CD8-positive, alpha-beta memory T cell (primary cell): ENCODE results near the gene MRPL23. TPM values are rescaled to one million over a fixed set of nuclear protein-coding genes. Genes with fewer than 3 reads are reported as not detected.
A peak's percentile ranks its signal among the peaks of the same experiment; 100 is the strongest.

Experiments used
- CTCF ChIA-PET: fragments of 350-600 bp; sonication (Branson Sonifier 250); formaldehyde crosslinking; loops from one replicate; lab custom pipeline; 2021; ENCODE audit warnings: antibody characterized with exemption; lab: Charles Lee
- POLR2A ChIA-PET: fragments of 350-600 bp; sonication (Branson Sonifier 250); formaldehyde crosslinking; loops from one replicate; lab custom pipeline; 2021; ENCODE audit warnings: antibody characterized with exemption; lab: Charles Lee
- DNase-seq, 5 donors: peaks; one replicate each; pipeline versions ENCODE4 v3.0.0 to v3.0.0-alpha.2; 2020 to 2022; ENCODE audit warnings: mixed read lengths in 1 of 5
- H3K27ac ChIP-seq: one replicate; pipeline ENCODE4 v1.7.0; 2013; ENCODE audit warnings: low read depth, mild to moderate bottlenecking, low read length, moderate library complexity
- H3K27me3 ChIP-seq: 2 replicates; pipeline ENCODE4 v1.7.0; 2013; ENCODE audit warnings: low read length, mild to moderate bottlenecking; ENCODE audit not compliant: insufficient read depth, poor library complexity, severe bottlenecking
- H3K36me3 ChIP-seq: 2 replicates; pipeline ENCODE4 v1.7.0; 2013; ENCODE audit warnings: mild to moderate bottlenecking, low read length, moderate library complexity; ENCODE audit not compliant: insufficient read depth
- H3K4me1 ChIP-seq: 2 replicates; pipeline ENCODE4 v1.7.0; 2013; ENCODE audit warnings: mild to moderate bottlenecking, low read length, moderate library complexity; ENCODE audit not compliant: insufficient read depth
- H3K4me3 ChIP-seq: 2 replicates; pipeline ENCODE4 v1.7.0; 2013; ENCODE audit warnings: mild to moderate bottlenecking, low read length
- H3K9me3 ChIP-seq: 2 replicates; pipeline ENCODE4 v1.7.0; 2013; ENCODE audit warnings: mild to moderate bottlenecking, low read length
- H3K27ac Mint-ChIP-seq, 8 donors: one replicate each; pipeline ENCODE4 v1.8.0; 2020 to 2021; ENCODE audit warnings: mixed read lengths in 8 of 8, mild to moderate bottlenecking in 6 of 8, inconsistent platforms in 3 of 8, moderate library complexity in 3 of 8
- H3K27me3 Mint-ChIP-seq, 2 donors: one replicate each; pipeline ENCODE4 v1.8.0; 2020 to 2021; ENCODE audit warnings: mixed read lengths in 2 of 2, mild to moderate bottlenecking in 1 of 2, moderate library complexity in 1 of 2
- H3K36me3 Mint-ChIP-seq, 3 donors: one replicate each; pipeline ENCODE4 v1.8.0; 2020 to 2021; ENCODE audit warnings: mixed read lengths in 3 of 3, inconsistent platforms in 1 of 3, mild to moderate bottlenecking in 1 of 3
- H3K4me1 Mint-ChIP-seq, 3 donors: one replicate each; pipeline ENCODE4 v1.8.0; 2020 to 2021; ENCODE audit warnings: mixed read lengths in 3 of 3, inconsistent platforms in 1 of 3, mild to moderate bottlenecking in 1 of 3
- H3K4me3 Mint-ChIP-seq, 7 donors: one replicate each; pipeline ENCODE4 v1.8.0; 2020 to 2021; ENCODE audit warnings: mixed read lengths in 7 of 7, mild to moderate bottlenecking in 6 of 7, moderate library complexity in 4 of 7, inconsistent platforms in 2 of 7
- H3K9me3 Mint-ChIP-seq, 5 donors: one replicate each; pipeline ENCODE4 v1.8.0; 2020 to 2022; ENCODE audit warnings: mixed read lengths in 5 of 5, mild to moderate bottlenecking in 3 of 5, moderate library complexity in 2 of 5, inconsistent platforms in 1 of 5
- polyA plus RNA-seq: library from polyadenylated mRNA; unstranded; fragments of 300-500 nt; fragmentation: Illumina TruSeq; gene quantifications from one replicate; pipeline ENCODE4 v1.2.3, GENCODE V29; 2021
- total RNA-seq, 2 experiments: library from RNA; stranded (reverse); gene quantifications; one replicate each; pipeline ENCODE4 v1.2.3, GENCODE V29; 2021

Gene MRPL23
- total and polyA plus RNA-seq, 3 experiments from 2014 or later, result 9.3 to 129 (median 127) TPM

DNA sequence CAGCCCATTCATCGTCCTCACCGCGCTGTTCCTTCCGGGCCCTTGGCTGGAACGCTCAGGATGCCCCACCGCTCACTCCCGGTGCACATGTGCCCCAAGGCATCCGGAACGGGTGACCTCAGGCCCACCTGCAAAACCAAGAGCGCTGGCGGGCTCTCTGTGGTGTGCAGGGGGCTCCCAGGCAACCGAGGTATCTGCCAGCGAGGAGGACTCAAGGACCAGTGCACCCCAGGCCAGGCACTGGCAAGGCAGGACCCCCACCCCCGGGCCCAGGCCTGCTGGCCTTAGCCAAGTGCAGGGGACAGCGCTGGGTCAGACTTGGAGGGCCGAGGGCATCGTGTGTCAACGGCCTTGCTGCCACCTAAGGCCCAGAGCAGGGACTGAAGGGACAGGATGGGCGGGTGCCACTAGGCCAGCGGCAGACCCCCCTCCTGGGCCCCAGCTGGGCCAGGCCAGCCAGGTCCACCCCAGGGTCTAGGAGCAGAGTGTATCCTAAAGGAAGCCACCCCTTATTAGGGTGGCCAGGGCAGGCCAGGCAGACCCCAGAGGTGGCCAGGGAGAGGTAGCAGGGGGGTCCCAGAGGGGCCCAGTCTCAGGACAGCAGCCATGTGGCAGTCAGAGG is 19.2 kb upstream of the MRPL23 start:
- Histone ChIP-seq H3K4me3 (no peak overlapping the region), H3K27me3 (no peaks in the 10 kb centered on the region), H3K27ac (no peak overlapping the region), H3K9me3 (no peaks in the 10 kb centered on the region), H3K4me1 (no peaks in the 10 kb centered on the region), H3K36me3 (no peaks in the 10 kb centered on the region)
- no peak overlapping the region for H3K4me3 Mint-ChIP-seq
- no peak for DNase-seq
- ChIA-PET CTCF (no interaction called here), POLR2A (interaction anchor here (1.1 kb wide), 1 partner anchor 37 kb away, joined by 3 read pairs; the partner anchor contains the start of gene PRR33)
- H3K27ac Mint-ChIP-seq, result no peak overlapping the region
- H3K27me3 Mint-ChIP-seq, result peaks cover 8 to 11% of the 10 kb centered on the region in 2 donors
- peaks cover 5 to 9% (median 8%) of the 10 kb centered on the region in 3 donors for H3K4me1 Mint-ChIP-seq
- H3K9me3 Mint-ChIP-seq, result no peaks in the 10 kb centered on the region
- H3K36me3 Mint-ChIP-seq, result no peaks in the 10 kb centered on the region

DNA sequence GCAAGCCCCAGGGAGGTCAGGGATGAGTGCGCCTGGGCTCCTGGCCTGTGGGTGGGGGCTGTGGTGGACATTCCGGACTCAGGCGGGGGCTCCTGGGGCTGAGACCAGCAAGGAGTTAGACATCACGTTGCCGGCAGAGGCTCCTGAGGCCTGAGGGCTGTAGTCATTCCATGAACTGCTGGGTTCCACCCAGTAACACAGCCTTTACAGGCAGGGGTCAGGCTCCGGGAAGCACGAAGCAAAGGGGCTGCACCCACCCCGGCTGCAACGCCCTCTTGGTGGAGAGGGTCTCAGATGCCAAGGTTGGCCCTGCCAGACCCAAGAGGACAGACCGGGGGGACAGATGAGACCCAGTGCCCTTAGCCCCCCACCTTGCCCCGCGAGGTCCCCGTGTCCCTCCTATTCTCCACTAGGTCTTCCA is 18.7 kb upstream of the MRPL23 start:
- Mint-ChIP-seq H3K4me3 (peak overlapping the region in 1 of 7 donors; percentile 40), H3K36me3 (no peaks in the 10 kb centered on the region), H3K27ac (no peak overlapping the region), H3K27me3 (peaks cover 11 to 12% of the 10 kb centered on the region in 2 donors), H3K9me3 (peaks cover 0 to under 1% (median 0%) of the 10 kb centered on the region in 5 donors), H3K4me1 (peaks cover 5 to 8% (median 8%) of the 10 kb centered on the region in 3 donors)
- Histone ChIP-seq H3K27me3 (no peaks in the 10 kb centered on the region), H3K4me1 (no peaks in the 10 kb centered on the region), H3K27ac (no peak overlapping the region), H3K4me3 (no peak overlapping the region), H3K9me3 (no peaks in the 10 kb centered on the region), H3K36me3 (no peaks in the 10 kb centered on the region)
- DNase-seq, result peak in 1 of 5 donors; percentile 42
- POLR2A ChIA-PET, result no interaction called here
- CTCF ChIA-PET, result no interaction called here

DNA sequence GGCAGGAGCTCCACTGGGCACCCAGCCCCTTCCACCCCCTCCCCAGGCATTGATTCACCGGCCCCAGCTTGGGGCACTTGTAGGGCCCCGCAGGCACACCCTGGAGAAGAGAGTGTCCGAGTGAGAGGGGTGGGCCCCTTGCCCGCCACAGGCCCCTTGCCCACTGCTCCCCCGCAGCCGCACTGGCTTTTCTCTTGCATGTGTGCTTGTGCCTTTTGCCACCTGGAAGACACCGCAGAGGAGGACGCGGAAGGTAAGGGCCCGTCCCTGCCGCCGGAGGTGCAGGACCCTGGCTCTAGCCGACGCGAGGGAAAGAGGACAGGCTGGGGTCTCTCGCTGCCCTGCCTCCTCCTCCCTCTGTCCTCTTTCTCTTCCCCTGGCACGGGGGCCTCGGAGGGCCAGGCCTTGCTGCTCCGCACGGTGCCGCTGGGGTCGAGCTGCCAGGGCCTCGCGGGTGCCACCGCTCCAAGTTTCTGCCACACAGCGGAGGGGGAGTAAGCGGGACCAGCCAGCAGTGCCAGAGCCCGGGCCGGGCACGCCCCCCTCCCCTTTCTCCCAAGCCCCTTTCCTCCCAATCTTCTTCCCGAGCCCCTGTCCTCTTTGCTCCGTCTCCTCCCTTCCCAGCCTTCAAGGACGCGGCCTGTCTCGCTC is 18.1 kb upstream of the MRPL23 start:
- no peaks in the 10 kb centered on the region for H3K27me3 ChIP-seq
- ChIA-PET CTCF (no interaction called here), POLR2A (interaction anchor here (1.1 kb wide), 1 partner anchor 12 kb away, joined by 3 read pairs; no protein-coding TSS in a partner anchor)
- Mint-ChIP-seq H3K9me3 (peaks cover 0 to 1% (median 0%) of the 10 kb centered on the region in 5 donors), H3K4me3 (no peak overlapping the region), H3K27me3 (peaks cover 9 to 10% of the 10 kb centered on the region in 2 donors), H3K4me1 (peaks cover 4 to 5% (median 4%) of the 10 kb centered on the region in 3 donors), H3K27ac (no peak overlapping the region), H3K36me3 (no peaks in the 10 kb centered on the region)
- no peaks in the 10 kb centered on the region for H3K9me3 ChIP-seq
- H3K36me3 ChIP-seq, result no peaks in the 10 kb centered on the region
- H3K4me1 ChIP-seq, result no peaks in the 10 kb centered on the region
- no peak overlapping the region for H3K4me3 ChIP-seq
- DNase-seq, result peak in 1 of 5 donors; percentile 43
- no peak overlapping the region for H3K27ac ChIP-seq

DNA sequence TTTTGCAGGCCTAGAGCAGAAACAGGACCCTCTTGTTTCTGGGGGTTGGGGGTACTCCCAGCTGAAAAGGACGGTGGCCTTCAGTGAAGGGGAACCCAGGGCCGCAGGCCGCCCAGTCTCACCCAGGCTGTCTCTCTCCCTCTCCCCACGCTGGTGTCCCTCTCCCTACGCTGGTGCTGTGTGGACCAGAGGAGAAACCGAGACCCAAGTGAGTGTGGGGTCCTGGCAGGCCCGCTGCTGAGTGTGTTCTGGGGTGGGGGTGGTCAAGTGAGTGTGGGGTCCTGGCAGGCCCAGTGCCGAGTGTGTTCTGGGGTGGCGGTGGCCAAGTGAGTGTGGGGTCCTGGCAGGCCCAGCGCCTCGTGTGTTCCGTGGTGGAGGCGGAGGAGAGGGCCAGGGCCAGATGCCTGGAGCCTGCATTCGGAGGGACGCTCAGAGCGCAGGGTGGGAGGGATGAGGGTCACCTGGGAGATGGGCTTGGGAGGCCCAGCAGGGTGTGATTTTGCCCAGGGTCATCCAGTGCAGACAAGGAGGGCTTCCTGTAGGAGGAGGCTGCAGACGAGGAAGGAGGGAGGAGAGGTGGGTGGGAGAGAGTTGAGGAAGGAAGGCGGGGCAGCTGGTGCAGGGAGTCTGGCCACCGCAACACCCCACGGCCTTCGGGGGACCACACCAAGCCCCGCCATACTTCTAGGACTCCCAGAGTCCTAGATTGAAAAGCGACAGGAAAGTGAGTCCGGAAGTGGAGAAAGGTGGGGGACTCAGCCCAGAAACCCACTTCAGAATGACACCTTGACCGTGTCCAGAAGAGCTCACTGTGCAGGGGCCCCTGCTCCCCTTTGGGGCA is 17.3 kb upstream of the MRPL23 start:
- H3K4me1 Mint-ChIP-seq, result peaks cover 4 to 5% (median 4%) of the 10 kb centered on the region in 3 donors
- no peaks in the 10 kb centered on the region for H3K36me3 ChIP-seq
- peak in 1 of 5 donors; percentile 36 for DNase-seq
- peaks cover 9 to 10% of the 10 kb centered on the region in 2 donors for H3K27me3 Mint-ChIP-seq
- H3K4me3 ChIP-seq, result no peak overlapping the region
- ChIA-PET POLR2A (interaction anchor here (1.1 kb wide), 1 partner anchor 13 kb away, joined by 3 read pairs; no protein-coding TSS in a partner anchor), CTCF (interaction anchor here (0.9 kb wide), 1 partner anchor 47 kb away, joined by 3 read pairs; no protein-coding TSS in a partner anchor)
- H3K9me3 Mint-ChIP-seq, result peaks cover 0 to 1% (median 0%) of the 10 kb centered on the region in 5 donors
- peak overlapping the region in 1 of 8 donors; percentile 66 for H3K27ac Mint-ChIP-seq
- H3K9me3 ChIP-seq, result no peaks in the 10 kb centered on the region
- H3K4me1 ChIP-seq, result no peaks in the 10 kb centered on the region
- no peaks in the 10 kb centered on the region for H3K27me3 ChIP-seq
- no peak overlapping the region for H3K27ac ChIP-seq
- no peak overlapping the region for H3K4me3 Mint-ChIP-seq
- H3K36me3 Mint-ChIP-seq, result peaks cover 0 to 2% (median 0%) of the 10 kb centered on the region in 3 donors

DNA sequence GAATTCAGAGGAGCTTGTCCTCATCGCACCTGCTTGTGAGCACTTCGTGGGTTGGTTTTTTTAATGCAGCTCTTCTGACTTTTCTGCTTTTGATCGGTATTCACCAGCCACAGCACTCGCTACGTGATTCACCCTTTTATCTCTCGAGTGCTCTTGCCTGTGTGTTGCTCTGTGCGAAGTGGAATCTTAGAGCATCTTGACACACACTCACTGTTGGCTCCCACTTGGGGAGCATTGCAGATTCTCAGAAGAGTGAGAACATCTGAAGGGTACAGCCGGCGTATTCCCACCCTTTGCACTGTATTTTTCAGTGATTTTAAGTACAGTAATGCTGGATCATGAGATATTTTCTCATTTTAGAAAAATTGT is 16.7 kb upstream of the MRPL23 start:
- H3K4me3 Mint-ChIP-seq, result no peak overlapping the region
- Histone ChIP-seq H3K4me3 (no peak overlapping the region), H3K4me1 (no peaks in the 10 kb centered on the region), H3K36me3 (no peaks in the 10 kb centered on the region), H3K9me3 (no peaks in the 10 kb centered on the region), H3K27ac (no peak overlapping the region), H3K27me3 (no peaks in the 10 kb centered on the region)
- H3K27ac Mint-ChIP-seq, result no peak overlapping the region
- no peak for DNase-seq
- POLR2A ChIA-PET, result interaction anchor here (1.1 kb wide), 1 partner anchor 13 kb away, joined by 3 read pairs; no protein-coding TSS in a partner anchor
- CTCF ChIA-PET, result interaction anchor here (0.9 kb wide), 1 partner anchor 48 kb away, joined by 3 read pairs; no protein-coding TSS in a partner anchor
- peaks cover 0 to 1% (median 0%) of the 10 kb centered on the region in 5 donors for H3K9me3 Mint-ChIP-seq
- H3K36me3 Mint-ChIP-seq, result peaks cover 0 to 2% (median 0%) of the 10 kb centered on the region in 3 donors
- H3K4me1 Mint-ChIP-seq, result peaks cover 4 to 5% (median 4%) of the 10 kb centered on the region in 3 donors
- H3K27me3 Mint-ChIP-seq, result peaks cover 9 to 10% of the 10 kb centered on the region in 2 donors

DNA sequence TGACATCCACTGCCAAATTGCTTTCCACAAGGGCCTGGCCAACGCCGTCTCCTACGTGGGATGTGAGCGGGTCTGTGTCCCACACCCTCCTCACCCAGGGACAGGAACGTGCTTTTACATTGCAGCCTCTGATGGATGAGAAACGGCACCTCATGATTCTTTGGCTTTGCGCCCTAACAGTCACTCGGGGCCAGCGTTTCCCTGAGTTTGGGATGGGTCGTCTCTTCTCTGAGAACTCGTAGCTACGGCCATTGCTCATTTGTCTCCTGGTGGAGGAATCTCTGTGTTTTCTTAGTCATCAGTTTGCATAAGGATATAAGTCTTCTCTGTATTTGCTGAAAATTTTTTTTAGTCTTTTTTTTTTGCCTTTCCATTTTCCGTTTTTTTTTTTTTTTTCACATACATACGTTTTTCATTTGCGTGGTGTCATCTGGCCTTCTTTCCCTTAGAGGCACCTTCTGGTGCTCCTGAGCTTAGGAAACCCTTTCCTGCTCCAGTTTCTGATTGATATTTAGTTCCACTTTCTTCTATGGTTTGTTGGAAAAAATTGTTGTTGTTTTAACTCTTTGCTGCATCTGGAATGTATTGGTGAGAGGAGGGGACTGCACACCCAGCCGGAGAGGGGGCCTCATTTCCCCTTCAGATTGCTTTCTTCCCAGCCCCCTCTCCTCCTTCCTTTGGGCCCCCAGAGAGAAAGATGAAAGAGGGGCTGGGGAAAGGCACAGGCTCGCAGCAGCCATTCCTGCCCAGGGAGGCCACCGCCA is 15.6 kb upstream of the MRPL23 start:
- peak overlapping the region in 1 of 7 donors; percentile 27 for H3K4me3 Mint-ChIP-seq
- Histone ChIP-seq H3K4me3 (no peak overlapping the region), H3K9me3 (no peaks in the 10 kb centered on the region), H3K27me3 (no peaks in the 10 kb centered on the region), H3K4me1 (no peaks in the 10 kb centered on the region), H3K27ac (no peak overlapping the region), H3K36me3 (no peaks in the 10 kb centered on the region)
- CTCF ChIA-PET, result no interaction called here
- no peak overlapping the region for H3K27ac Mint-ChIP-seq
- H3K27me3 Mint-ChIP-seq, result peaks cover 6 to 7% of the 10 kb centered on the region in 2 donors
- no peak for DNase-seq
- H3K36me3 Mint-ChIP-seq, result peaks cover 0 to 2% (median 0%) of the 10 kb centered on the region in 3 donors
- peaks cover 4 to 5% (median 4%) of the 10 kb centered on the region in 3 donors for H3K4me1 Mint-ChIP-seq
- POLR2A ChIA-PET, result interaction anchor here (0.7 kb wide), 1 partner anchor 984 kb away, joined by 3 read pairs; no protein-coding TSS in a partner anchor
- peaks cover 0 to 1% (median 0%) of the 10 kb centered on the region in 5 donors for H3K9me3 Mint-ChIP-seq

DNA sequence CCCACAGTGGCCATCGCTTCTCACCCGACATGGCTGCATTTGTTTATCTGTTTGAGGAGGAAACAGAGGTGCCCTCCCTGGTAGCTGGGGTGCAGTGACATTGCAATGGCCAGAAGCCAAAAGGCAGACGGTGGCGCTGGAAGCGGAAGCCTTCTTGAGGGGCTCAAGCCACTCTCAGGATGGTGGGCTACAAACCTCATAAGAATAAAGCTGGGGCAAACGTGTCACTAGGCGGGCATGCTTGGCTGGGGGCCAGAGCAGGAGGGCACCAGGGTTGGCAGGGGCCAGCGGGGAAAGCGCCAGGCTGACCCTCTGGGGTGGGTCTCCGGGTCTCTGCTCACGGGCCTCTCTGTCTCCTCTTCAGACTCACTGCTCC is 15.0 kb upstream of the MRPL23 start:
- Histone ChIP-seq H3K9me3 (no peaks in the 10 kb centered on the region), H3K27me3 (no peaks in the 10 kb centered on the region), H3K27ac (no peak overlapping the region), H3K4me3 (no peak overlapping the region), H3K36me3 (no peaks in the 10 kb centered on the region), H3K4me1 (no peaks in the 10 kb centered on the region)
- Mint-ChIP-seq H3K9me3 (peaks cover 0 to 1% (median 0%) of the 10 kb centered on the region in 5 donors), H3K36me3 (peaks cover 0 to 2% (median 0%) of the 10 kb centered on the region in 3 donors), H3K27ac (no peak overlapping the region), H3K27me3 (peaks cover 3 to 7% of the 10 kb centered on the region in 2 donors), H3K4me3 (peak overlapping the region in 1 of 7 donors; percentile 48), H3K4me1 (peaks cover 4 to 5% (median 4%) of the 10 kb centered on the region in 3 donors)
- CTCF ChIA-PET, result no interaction called here
- DNase-seq, result peak in 1 of 5 donors; percentile 36
- POLR2A ChIA-PET, result no interaction called here
